Eye (tissue), 1 donor: ENCODE results near the gene DDB1.
A peak's percentile ranks its signal among the peaks of the same experiment; 100 is the strongest.

Experiments
- DNase-seq: peaks from one replicate; pipeline ENCODE4 v3.0.0-alpha.2; 2015

DDB1 gene

DNA sequence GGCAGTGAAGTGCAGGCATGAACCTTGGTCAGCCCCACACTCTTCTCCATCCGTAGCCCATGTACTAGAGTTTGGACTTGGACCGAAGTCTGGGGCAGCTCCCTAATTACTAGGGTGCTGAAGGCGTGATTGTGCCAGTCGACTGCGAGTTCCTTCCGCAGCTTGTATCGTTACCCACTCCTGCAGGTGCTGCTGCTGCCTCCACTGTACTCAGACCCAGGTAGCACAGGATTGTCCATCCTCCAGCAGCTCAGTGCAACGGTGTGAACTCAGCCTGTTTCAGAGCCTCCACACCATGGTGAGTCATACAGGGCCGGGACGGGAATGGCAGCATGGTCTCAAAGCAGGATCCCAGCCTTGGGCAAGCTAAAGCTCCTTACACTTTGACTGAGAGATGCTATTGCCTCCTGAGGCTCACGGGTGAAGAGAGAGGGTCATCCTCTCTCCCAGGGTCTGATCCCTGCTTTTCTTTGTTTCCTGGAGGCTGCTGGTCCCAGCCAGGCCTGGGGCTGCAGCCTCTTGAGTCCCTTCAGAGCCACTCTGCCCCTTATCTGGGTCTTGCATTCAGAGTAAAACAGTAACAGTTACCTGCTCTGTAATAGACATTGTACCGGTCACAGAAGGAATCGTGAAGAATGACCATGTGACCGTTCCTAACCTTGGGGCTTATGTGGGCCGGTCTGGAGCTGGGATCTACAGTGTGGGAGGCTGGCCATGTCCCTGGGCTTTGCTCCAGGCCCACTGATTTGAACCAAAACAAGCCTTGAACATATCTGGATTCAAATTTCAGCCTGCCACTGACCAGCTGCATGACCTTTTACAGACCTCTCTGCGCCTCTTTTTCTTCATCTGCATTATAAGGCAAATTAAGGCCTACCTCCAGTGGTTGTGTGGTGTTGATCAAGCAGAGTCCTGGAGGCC lies 1.8 kb upstream of the DDB1 start:
- DNase-seq = no peak

DNA sequence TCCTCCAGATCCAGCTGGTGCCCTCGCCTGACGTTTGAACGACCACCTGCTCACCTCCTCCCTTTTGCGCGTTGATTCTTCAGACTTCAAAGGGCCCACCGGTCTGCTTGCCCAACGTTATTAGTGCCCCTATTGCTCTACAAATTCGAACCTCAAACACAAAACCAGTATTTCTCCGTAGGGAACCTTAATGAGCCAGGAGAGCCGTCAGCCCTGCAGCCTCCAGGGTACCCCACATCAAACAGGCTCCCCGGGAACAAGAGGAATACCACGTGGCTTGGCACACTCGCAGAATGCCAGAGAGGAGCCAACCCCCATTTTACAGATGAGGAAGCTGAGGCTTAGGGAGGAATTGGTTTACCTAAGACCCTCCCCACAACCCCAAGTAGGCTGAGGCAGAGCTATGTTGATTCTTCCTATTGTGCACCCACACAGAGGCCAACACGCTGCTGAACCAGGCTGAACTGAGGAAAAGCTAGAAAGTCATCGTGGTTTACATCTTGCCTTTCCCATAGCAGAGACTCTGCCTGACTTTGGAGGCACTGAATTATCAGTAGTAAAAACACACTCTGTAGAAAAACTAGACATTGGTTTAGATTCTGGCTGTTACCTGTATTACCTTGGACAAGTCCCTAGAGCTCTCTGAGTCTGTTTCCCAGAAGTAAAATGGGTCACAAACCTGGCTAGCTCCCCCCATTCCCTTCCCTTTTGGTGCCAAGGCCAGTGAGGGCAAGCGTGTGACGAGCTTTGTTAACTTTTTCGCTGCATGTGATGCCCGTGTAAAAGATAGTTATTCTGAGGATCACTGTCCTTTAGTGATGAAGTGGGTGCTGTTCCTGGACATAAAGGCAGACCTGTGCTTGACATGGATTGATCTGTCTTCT lies 887 bp upstream of the DDB1 start:
- no peak for DNase-seq

DNA sequence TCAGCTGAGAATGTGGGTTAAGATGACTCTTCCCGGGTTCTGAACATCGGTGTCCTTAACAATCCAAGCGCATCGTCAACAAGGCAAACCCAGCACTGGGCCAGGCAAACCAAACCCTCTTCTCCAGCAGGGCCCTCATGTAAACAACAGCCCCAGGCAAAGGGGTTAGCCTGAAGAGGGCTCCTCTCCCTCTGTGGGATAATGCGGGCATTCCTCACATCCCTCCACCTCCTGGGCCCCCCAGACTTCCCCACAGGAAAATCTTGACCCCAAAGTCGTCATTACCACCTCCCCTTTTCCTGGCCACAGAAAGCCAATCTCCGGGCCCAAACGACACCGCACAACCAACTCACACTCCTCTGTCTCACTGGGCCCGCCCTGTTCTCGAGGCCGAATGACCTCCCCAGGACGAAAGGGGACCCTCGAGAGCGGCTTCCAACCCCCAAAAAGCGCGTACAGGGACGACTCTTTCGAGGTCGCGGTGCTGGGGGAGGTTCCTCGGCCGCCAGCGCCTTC lies 566 bp downstream of the DDB1 start:
- DNase-seq = no peak

DNA sequence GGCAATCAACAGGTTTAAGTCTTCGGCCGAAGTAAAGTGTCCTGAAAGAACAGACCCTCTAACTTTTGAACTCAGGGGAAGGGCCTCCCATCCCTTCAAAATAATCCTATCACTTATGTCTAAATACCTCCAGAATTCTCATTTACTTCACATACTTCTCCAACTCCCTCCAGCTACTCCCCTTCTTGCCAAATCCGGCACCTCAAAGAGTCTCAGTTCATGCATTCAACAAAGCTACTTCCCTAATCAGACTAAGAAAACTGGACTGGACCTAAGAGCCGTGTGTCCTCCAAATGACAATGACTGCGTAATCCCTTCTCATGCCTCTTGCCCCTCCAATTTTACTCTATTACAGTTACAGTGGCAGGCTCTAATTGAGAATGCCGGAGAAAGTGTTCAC lies 1.3 kb downstream of the DDB1 start:
- no peak for DNase-seq

DNA sequence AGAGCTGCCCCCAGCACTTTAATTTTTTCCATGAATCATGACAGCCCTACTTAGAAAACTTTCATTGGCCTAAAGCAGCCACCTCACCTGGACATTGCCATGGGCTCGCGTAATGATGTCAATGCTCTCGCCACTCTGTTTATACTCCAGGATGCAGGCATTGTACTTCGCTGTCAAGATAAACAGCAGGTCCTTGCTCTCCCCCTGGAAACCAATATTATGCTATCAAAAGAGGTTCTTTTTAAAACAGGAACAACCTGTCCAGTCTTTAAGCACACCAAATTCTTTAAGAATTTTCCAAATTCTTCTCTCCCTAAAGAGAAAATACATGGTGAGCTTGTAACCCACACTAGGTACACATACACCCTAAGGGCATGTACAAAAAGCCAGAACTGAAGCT lies 3.0 kb downstream of the DDB1 start:
- no peak for DNase-seq

DNA sequence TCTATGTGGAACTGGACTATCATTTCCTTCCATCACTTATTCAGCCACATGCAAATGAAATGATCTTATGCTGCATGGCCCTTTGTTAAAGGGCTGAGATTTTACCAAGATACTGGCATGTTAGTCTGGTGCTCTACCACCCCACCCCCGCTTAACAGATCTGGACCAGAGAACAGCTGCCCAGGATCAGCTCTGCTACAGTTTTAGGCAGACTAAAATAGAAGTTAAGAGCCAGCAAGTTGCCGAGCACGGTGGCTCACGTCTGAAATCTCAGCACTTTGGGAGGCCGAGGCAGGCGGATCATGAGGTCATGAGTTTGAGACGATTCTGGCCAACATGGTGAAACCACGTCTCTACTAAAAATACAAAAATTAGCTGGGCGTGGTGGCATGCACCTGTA lies 4.6 kb downstream of the DDB1 start:
- DNase-seq = no peak

DNA sequence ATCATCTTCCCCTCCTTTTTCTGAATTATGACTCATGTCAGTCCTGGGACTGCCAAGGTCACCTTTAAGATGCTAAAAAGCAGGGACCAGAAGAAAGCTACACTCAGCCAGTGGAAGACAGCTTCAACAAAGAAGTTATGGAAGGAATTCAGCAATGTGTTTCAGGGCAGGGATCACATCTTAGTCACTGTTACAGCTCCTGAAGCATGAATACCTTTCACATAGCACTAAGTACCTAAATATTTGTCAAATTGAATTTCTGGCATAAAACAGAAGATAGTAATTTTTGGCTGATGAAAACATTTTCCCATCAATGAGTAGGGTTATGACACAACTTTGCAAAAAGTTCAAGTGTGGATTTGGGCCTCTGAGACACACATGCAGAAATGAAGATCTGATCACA lies 5.2 kb downstream of the DDB1 start:
- DNase-seq = no peak

DNA sequence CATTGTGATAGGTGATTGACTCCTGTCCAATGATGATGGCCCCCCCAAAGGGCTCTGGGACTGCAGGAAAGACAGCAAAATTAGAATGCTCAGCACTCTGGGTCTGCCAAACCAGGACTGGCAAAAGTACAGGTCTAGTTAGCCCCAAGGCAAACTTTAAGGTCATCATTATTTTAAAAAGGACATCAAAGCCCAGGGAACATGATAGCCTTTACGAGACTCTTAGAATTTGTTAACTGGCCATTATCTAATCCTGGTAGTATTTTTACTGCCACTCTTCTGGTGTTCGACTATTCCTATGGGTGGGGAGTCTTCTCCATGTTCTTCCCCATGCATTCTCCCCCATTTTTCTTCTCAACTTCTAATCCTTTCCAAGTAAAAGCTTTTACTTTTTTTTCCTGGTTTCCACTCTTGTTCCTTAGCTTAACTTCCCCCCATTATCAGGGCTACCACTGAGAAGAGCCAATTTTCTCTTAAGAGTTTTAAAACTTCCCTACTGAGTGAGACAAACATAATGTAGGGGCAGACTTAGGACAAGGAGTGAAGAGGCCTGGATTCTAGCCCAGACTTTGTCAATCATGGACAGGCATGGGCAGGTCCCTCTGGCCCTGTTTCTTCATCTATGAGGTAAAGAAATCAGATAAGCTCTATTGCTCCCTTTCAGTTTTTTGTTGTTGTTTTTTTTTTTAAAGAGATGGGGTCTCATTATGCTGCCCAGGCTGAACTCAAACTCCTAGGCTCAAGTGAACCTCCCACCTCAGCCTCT lies 7.1 kb downstream of the DDB1 start:
- DNase-seq = no peak

DNA sequence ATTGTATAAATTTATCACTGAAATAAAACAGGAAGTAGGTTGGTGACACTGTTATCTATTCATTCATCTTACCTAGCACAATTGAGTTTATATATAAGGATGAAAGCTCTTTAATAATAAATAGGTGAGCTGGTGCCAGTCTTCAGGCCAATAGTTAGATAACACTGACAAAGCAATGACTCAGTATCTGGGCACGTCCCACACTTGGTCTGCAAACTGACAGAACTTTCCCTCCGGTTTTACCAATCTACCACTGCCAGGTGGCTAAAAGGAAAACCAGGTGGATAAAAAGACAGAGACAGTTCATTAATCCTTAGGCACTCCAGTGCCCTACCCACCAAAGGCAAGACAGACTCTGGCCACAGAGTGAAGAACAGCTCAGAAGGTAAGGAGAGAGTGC lies 17.6 kb downstream of the DDB1 start:
- no peak for DNase-seq

DNA sequence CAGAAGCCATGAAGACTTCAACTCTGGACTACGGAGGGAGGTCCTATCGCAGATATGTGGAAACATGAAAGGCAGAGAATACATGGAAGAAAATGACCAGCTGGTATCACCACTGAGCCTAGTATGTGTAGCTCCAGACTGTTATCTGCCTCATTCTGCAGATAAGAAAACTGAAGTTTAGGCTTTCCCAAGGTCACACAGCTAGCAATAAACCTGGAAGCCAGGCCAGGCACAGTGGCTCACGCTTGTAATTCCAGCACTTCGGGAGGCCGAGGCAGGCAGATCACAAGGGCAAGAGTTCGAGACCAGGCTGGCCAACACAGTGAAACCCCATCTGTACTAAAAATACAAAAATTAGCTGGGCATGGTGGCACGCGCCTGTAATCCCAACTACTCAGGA lies 22.2 kb downstream of the DDB1 start:
- DNase-seq = no peak

DNA sequence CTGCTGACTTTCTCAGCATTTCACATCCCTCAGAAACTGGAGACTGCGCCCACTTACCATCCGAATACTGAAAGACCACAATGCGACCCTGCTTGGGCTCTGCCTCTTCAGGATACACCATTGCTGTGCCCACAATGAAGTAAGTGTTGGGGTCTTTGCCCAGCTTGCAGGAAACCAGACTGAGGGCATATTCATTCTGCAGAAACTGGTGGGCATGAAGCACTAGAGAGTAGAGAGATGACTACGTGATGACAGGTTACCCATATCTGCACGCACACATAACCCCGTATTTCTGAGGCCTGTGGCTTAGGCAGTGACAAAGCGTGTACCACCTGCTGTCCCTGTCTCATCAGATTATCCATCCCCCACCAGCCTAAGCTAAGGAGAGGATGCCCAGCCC lies 23.2 kb downstream of the DDB1 start:
- DNase-seq = no peak

DNA sequence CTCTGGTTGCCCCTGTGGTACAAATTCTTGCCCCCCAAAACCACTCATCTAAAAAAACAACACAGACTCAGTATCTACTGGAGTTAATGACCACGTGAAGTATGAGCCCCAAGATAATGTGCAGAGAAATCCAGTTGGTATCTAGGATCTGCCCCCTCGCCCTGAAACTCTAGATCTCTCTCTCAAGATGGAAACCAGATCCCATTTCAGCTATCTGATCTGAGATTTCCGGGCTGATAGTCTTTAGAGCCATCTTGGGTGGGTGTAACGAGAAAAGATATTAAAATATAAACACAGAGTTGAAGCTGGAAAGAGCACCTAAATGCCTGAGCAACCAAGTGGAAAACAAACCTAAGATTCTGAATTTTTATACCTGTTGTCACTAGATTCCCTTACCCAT lies 23.8 kb downstream of the DDB1 start:
- no peak for DNase-seq

DNA sequence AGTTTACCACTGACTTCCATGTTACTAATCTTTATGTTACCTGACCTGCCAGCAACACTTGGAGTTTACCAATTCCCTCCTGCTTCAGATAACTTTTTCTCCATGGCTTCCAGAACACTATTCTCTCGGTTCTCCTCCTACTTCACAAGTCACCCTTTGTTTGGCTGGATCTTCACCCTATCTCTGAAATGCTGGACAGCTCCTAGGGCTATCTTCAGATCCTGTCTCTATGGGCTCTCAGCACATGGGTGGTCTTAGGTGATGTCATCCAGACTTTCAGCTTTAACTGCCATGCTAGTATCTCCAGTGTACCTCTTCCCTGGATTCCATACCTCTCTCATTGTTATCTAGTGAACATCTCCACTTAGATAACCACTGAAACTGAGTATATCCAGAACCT lies 25.6 kb downstream of the DDB1 start:
- DNase-seq = no peak

DNA sequence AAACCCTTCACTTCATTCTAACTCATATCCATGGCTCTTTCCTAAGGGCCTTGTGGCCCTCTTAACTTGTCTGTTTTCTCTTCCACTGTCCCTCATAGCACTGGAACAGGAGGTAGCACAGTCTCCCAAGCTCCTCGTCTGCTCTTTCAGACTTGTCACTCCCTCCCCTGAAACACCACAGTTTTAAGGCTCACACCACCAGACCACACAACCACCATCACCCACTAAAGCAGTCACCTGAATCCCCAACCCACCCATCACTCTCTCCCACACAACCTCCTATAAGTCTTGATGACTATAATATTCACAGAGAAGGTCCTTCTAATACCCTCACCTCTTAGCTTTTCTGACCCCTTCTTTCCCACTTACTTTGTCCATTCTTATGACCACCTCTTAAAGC lies 26.7 kb downstream of the DDB1 start:
- no peak for DNase-seq

DNA sequence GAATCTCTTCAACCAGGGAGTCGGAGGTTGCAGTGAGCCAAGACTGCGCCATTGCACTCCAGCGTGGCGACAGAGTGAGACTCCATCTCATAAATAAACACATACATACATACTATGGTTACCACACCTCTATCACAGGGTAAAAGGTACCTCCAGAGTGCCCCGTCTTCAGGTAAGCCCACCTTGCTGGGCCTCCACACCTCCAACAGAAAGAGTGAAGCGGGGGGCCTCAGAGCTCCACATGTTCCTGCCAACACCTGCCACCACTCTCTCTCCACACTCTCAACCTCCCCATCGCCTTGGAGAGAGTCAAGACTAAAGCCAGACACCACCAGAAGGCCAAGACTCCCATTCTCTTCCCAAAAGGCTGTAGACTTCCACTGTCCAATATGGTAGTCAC lies 27.5 kb downstream of the DDB1 start:
- no peak for DNase-seq

DNA sequence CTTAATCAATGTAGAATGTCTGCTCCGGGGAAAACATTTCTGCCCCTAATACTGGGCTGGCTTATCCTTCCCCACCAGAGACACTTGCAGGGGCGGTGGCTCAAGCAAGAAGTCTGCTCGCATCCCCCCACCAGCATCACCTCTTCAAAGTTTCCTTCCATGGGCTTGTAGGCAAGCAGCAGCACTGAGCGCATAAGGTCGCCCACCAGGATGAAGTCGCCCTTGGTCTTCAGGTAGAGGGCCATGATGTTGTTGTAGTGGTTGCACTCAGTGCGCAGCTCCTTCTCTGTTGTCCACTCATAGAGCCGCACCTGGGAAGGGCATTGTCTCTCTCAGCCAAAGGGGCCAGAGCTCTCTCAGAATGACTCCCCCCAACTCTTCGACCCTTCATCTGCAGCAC lies 29.2 kb downstream of the DDB1 start:
- no peak for DNase-seq

DNA sequence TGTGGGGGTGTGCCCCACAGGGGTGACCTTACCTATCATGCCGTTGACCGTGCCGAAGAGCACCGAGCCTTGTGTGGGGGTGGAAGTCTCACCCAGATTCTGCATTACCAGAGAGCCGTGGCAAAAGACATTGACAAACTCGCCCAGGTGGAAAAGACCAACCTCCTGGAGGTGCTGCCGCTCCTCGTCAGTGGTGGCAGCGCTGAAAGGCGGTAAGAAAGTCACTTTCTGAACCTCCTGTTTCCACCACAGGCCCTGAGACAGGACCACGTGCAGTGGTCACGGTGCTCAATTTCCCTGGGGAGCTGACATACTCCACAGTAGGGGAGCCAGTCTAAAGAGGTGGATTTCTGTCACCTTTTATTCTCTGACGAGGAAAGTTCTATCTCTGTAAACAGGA lies 30.4 kb downstream of the DDB1 start:
- no peak for DNase-seq

DNA sequence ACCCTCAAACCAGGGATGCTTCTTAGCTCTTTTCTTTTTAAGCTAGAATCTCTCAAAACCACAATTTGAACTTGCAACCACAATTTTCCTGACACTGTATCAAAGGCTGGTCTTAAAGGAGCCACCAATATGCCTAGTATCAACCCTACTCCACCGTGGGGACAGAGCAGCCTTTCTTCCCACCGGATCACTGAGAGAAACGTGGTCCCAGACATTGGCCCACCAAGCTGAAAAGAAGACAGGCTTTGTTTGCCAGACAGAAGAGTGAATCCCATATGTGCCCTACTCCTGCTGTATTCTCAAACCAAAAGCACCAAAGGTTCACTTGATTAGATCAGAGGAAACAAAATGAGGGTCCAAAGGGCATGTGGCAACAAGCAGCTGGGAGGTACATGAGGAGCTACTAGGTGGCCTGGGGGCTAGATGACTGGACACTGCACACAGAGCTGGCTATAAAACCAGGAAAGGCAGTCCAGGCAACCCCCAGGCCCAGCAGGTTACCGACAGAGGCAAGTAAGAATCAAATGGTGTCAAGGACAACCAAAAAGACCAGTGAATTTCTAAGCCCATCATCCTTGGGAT lies 34.2 kb downstream of the DDB1 start:
- no peak for DNase-seq

DNA sequence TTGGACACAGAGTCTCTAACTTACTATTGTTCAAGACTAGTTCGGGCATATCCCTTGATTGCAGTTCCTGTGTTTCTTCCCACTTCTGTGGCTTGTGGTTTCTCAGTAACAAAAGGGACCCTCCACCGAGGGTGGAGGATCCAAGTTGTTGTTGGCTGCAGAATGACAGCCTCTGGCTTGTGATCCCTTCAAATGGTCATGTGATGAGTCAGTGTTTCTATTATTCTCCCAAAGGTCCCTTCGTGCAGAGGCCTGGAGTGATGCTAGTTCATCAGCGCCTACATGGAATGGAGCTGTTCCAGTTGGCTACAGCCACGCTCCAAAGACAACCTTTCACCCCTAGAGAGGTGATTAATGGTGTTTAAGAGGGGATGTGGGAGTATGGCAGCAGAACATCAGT lies 35.2 kb downstream of the DDB1 start:
- peak; percentile 21 for DNase-seq

DNA sequence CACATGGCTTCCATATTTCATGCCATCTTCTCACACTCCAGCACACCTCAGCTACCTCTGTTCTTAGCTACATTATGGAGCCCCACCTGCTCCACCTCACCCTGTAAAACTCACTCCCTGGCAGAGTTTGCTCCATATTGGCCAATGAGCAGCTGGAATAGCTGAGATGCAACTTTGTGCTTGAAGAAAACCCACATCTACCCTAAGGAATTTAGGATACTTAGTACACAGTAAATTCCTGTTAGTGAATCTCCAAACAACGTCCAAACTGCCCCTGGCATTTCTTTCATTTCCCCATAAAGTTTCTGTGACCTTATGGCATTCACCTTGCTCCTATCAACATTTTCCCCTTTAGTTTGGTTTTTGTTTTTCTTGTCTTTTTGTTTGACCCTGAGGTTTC lies 35.6 kb downstream of the DDB1 start:
- no peak for DNase-seq

DNA sequence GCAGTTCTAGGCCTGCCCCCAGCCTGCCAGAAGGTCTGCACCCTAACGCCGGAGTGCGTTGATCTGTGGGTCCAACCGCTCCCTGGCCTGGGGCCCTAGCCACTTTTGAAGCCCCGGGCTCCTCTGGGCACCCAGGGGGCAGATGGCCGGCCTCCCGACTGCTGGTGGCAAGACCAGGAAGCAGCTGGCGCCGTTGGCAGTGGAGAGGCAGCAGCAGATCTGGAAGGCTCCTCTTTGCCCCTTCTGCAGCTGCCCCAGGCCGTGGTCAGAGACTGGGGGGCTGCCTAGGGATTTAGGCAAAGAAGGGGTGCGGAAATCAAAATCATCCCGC lies 37.3 kb downstream of the DDB1 start:
- DNase-seq = no peak

DNA sequence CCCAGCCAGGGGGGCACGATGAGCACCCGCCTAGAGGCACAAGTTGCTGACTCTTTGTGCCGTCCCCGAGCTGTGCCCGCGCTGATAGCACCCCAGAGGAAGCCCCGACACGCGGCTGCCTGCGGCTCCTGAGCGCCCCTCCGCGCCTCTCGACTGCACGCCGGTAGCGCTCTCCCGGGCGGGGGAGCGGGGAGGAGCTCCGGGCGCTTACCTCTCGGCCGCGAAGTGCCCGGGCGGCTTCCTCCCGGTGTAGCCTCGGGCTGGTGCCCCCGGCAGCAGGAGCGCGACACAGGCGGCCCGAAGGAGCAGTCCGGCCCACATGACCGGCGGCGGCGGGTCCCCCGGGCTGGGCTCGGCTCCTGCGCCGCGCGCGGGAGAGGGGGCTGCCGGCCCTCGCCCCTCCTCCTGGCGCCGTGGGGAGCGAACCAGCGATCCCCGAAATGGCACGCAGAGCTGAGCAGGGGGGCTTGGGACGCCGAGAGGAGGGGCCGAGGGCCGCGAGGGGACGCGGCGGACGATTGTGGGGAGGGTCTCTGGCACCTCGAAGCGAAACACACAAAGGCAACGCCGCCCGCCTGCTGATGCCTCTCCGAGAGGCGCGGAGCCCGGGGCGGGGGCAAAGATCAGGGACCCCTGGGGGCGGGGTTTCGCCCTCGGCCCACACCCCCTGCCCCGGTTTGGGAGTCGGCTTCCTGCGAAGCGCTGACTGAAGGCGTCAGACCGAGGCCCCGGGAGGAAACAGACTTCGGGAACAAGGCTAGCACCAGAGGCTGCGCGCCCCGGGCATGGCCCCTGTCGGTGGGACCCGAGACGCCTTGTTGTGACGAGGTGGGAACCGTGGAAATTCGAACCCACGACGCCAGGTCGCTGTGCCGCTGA lies 37.9 kb downstream of the DDB1 start, which contains the start of gene VWCE:
VWCE (minus strand) TSS at position 600 of the 879 bp plus-strand sequence; CDS start at position 321, 279 bp downstream.
- peak; percentile 90 for DNase-seq
